ENCODE results near the gene HOXB9. TPM values are rescaled to one million over a fixed set of nuclear protein-coding genes. Genes with fewer than 3 reads are reported as not detected.

Gene HOXB9
- total RNA-seq, 4 donors from 2014 or later, result 0.43 to 1.0 TPM; not detected in 2

- peak in 1 of 2 donors; percentile 52 for DNase-seq
- intact Hi-C loops (cut with DNase I; ENCODE audit: low total_unique reads), result no loop called here
- H3K27me3 ChIP-seq, result peaks cover 24 to 82% of the 10 kb centered on the region in 2 donors
- H3K4me3 ChIP-seq, result peak overlapping the region; percentile 3 to 22
- H3K27ac ChIP-seq, result peak overlapping the region; percentile 26 to 44
- H3K36me3 ChIP-seq, result no peaks in the 10 kb centered on the region
- H3K4me1 ChIP-seq, result peaks cover 0 to 15% of the 10 kb centered on the region in 2 donors
- H3K9me3 ChIP-seq, result no peaks in the 10 kb centered on the region
- TF ChIP-seq POLR2A (IDR thresholded peaks at IDR 0.05) (peak in 1 of 2 donors; percentile 26), CTCF (IDR thresholded peaks at IDR 0.05) (no peak)
Measured at GRCh38 chr17:48625495-48626244, 488 bp downstream of the HOXB9 start.

GRCh38 chr17:48624544-48625494, 1.3 kb downstream of the HOXB9 start:
- Histone ChIP-seq H3K27me3 (peaks cover 24 to 77% of the 10 kb centered on the region in 2 donors), H3K27ac (peak overlapping the region; percentile 26 to 44)
- intact Hi-C loops (cut with DNase I; ENCODE audit: low total_unique reads), result no loop called here

GRCh38 chr17:48624118-48624517, 2.0 kb downstream of the HOXB9 start:
- TF ChIP-seq CTCF (IDR thresholded peaks at IDR 0.05), result no peak
- TF ChIP-seq POLR2A (IDR thresholded peaks at IDR 0.05), result no peak
- no peaks in the 10 kb centered on the region for H3K9me3 ChIP-seq
- DNase-seq, result no peak
- intact Hi-C loops (cut with DNase I; ENCODE audit: low total_unique reads), result no loop called here
- H3K36me3 ChIP-seq, result no peaks in the 10 kb centered on the region
- peaks cover 0 to 15% of the 10 kb centered on the region in 2 donors for H3K4me1 ChIP-seq
- no peak overlapping the region for H3K27ac ChIP-seq
- no peak overlapping the region for H3K4me3 ChIP-seq
- H3K27me3 ChIP-seq, result peaks cover 24 to 77% of the 10 kb centered on the region in 2 donors

More at GRCh38 chr17:48624544-48625494, 1.3 kb downstream of the HOXB9 start:
- Histone ChIP-seq H3K4me1 (peaks cover 0 to 15% of the 10 kb centered on the region in 2 donors), H3K36me3 (no peaks in the 10 kb centered on the region), H3K4me3 (peak overlapping the region in 1 of 2 donors; percentile 22), H3K9me3 (no peaks in the 10 kb centered on the region)
- TF ChIP-seq CTCF (IDR thresholded peaks at IDR 0.05) (no peak), POLR2A (IDR thresholded peaks at IDR 0.05) (no peak)
- DNase-seq, result no peak

GRCh38 chr17:48623583-48623982, 2.6 kb downstream of the HOXB9 start:
- H3K27ac ChIP-seq, result no peak overlapping the region
- no peak overlapping the region for H3K4me3 ChIP-seq
- no peaks in the 10 kb centered on the region for H3K36me3 ChIP-seq
- no peak for TF ChIP-seq CTCF (IDR thresholded peaks at IDR 0.05)
- TF ChIP-seq POLR2A (IDR thresholded peaks at IDR 0.05), result no peak
- peaks cover 0 to 15% of the 10 kb centered on the region in 2 donors for H3K4me1 ChIP-seq
- intact Hi-C loops (cut with DNase I; ENCODE audit: low total_unique reads), result no loop called here
- peaks cover 28 to 75% of the 10 kb centered on the region in 2 donors for H3K27me3 ChIP-seq
- no peaks in the 10 kb centered on the region for H3K9me3 ChIP-seq
- DNase-seq, result no peak
